H9 (cell line): ENCODE measurements around the gene HSD17B3. TPM values are rescaled to one million over a fixed set of nuclear protein-coding genes. Genes with fewer than 3 reads are reported as not detected.

ENCODE experiments used
- DNase-seq: peaks from one replicate; pipeline ENCODE4 v3.0.0-alpha.2; 2017
- H2AFZ ChIP-seq: one replicate; pipeline ENCODE4 v1.6.1; 2013; ENCODE audit warnings: mild to moderate bottlenecking, low read length, control low read depth, moderate library complexity
- H2AK5ac ChIP-seq: 2 replicates; pipeline ENCODE4 v1.6.1; 2013; ENCODE audit warnings: low read length, control low read depth, mixed read lengths; ENCODE audit not compliant: insufficient read length
- H2BK120ac ChIP-seq: one replicate; pipeline ENCODE4 v1.6.1; 2013; ENCODE audit warnings: low read depth, mild to moderate bottlenecking, low read length, control low read depth, inconsistent platforms; ENCODE audit not compliant: poor library complexity, severe bottlenecking
- H2BK12ac ChIP-seq: 2 replicates; pipeline ENCODE4 v1.6.1; 2013; ENCODE audit warnings: low read length, control low read depth, mixed read lengths, low read depth; ENCODE audit not compliant: insufficient read length
- H2BK15ac ChIP-seq: 2 replicates; pipeline ENCODE4 v1.6.1; 2013; ENCODE audit warnings: low read depth, low read length, control low read depth
- H2BK20ac ChIP-seq: one replicate; pipeline ENCODE4 v1.6.1; 2013; ENCODE audit warnings: low read depth, mild to moderate bottlenecking, low read length, control low read depth, inconsistent platforms; ENCODE audit not compliant: poor library complexity, severe bottlenecking
- H2BK5ac ChIP-seq: 2 replicates; pipeline ENCODE4 v1.6.1; 2013; ENCODE audit warnings: low read length, control low read depth, mixed read lengths; ENCODE audit not compliant: insufficient read length
- H3K14ac ChIP-seq: 2 replicates; pipeline ENCODE4 v1.6.1; 2013; ENCODE audit warnings: low read length, control low read depth; ENCODE audit not compliant: insufficient read depth
- H3K18ac ChIP-seq: 2 replicates; pipeline ENCODE4 v1.6.1; 2013; ENCODE audit warnings: low read depth, mild to moderate bottlenecking, mixed read lengths, low read length, control low read depth; ENCODE audit not compliant: insufficient read length
- H3K23ac ChIP-seq: 2 replicates; pipeline ENCODE4 v1.6.1; 2013; ENCODE audit warnings: low read length, control low read depth, mixed read lengths, low read depth; ENCODE audit not compliant: insufficient read length
- H3K23me2 ChIP-seq: 2 replicates; pipeline ENCODE4 v1.6.1; 2013; ENCODE audit warnings: low read depth, mild to moderate bottlenecking, mixed read lengths, low read length, control low read depth; ENCODE audit not compliant: insufficient read length, poor library complexity, severe bottlenecking
- H3K27ac ChIP-seq: 2 replicates; pipeline ENCODE4 v1.5.1; 2013; ENCODE audit warnings: low read length, control low read depth, mixed read lengths, low read depth; ENCODE audit not compliant: insufficient read length
- H3K27me3 ChIP-seq: 2 replicates; pipeline ENCODE4 v1.6.1; 2013; ENCODE audit warnings: low read length, control low read depth, inconsistent platforms; ENCODE audit not compliant: insufficient read depth
- H3K4ac ChIP-seq: 2 replicates; pipeline ENCODE4 v1.6.1; 2013; ENCODE audit warnings: low read depth, mild to moderate bottlenecking, control low read depth, inconsistent platforms, low read length, moderate library complexity
- H3K4me1 ChIP-seq: 2 replicates; pipeline ENCODE4 v1.6.1; 2013; ENCODE audit warnings: low read length, control low read depth, inconsistent platforms; ENCODE audit not compliant: insufficient read depth
- H3K4me2 ChIP-seq: 2 replicates; pipeline ENCODE4 v1.6.1; 2013; ENCODE audit warnings: low read length, control low read depth, mixed read lengths; ENCODE audit not compliant: insufficient read length, insufficient read depth
- H3K56ac ChIP-seq: 2 replicates; pipeline ENCODE4 v1.6.1; 2013; ENCODE audit warnings: low read depth, mild to moderate bottlenecking, mixed read lengths, low read length, control low read depth; ENCODE audit not compliant: insufficient read length
- H3K79me1 ChIP-seq: 2 replicates; pipeline ENCODE4 v1.6.1; 2013; ENCODE audit warnings: low read depth, mild to moderate bottlenecking, moderate library complexity, low read length, control low read depth, inconsistent platforms; ENCODE audit not compliant: insufficient read depth, poor library complexity, severe bottlenecking
- H3K79me2 ChIP-seq: 2 replicates; pipeline ENCODE4 v1.6.1; 2013; ENCODE audit warnings: low read length, control low read depth, inconsistent platforms; ENCODE audit not compliant: insufficient read depth
- H3K9ac ChIP-seq: 2 replicates; pipeline ENCODE4 v1.6.1; 2013; ENCODE audit warnings: low read length, control low read depth, mixed read lengths; ENCODE audit not compliant: insufficient read length; ENCODE audit errors: extremely low read depth
- H3K9me3 ChIP-seq: one replicate; pipeline ENCODE4 v1.6.1; 2013; ENCODE audit warnings: low read depth, low read length, inconsistent platforms; ENCODE audit not compliant: control insufficient read depth
- H3T11ph ChIP-seq: one replicate; pipeline ENCODE4 v1.6.1; 2013; ENCODE audit warnings: mild to moderate bottlenecking, low read length, control low read depth, inconsistent platforms
- H4K20me1 ChIP-seq: one replicate; pipeline ENCODE4 v1.6.1; 2013; ENCODE audit not compliant: control insufficient read depth, insufficient read length, insufficient read depth
- H4K5ac ChIP-seq: 2 replicates; pipeline ENCODE4 v1.6.1; 2013; ENCODE audit warnings: low read depth, mild to moderate bottlenecking, mixed read lengths, low read length, control low read depth; ENCODE audit not compliant: insufficient read length
- H4K8ac ChIP-seq: replicated peaks from 2 replicates; pipeline ENCODE4 v1.6.1; 2013; ENCODE audit warnings: low read length, control low read depth, mixed read lengths, low read depth; ENCODE audit not compliant: insufficient read length
- H4K91ac ChIP-seq: 2 replicates; pipeline ENCODE4 v1.6.1; 2013; ENCODE audit warnings: low read depth, mild to moderate bottlenecking, moderate library complexity, mixed read lengths, low read length, control low read depth; ENCODE audit not compliant: insufficient read length
- H3K27ac Mint-ChIP-seq, 3 experiments: 2 replicates in 2 of 3; 3 replicates in 1 of 3; pipeline ENCODE4 v1.8.0; 2020 to 2021; ENCODE audit warnings: mixed read lengths in 3 of 3, mild to moderate bottlenecking in 1 of 3, moderate library complexity in 1 of 3
- H3K27me3 Mint-ChIP-seq: 2 replicates; pipeline ENCODE4 v1.8.0; 2021; ENCODE audit warnings: low read depth, mild to moderate bottlenecking, moderate library complexity, mixed read lengths
- H3K36me3 Mint-ChIP-seq, 3 experiments: 2 replicates in 2 of 3; 3 replicates in 1 of 3; pipeline ENCODE4 v1.8.0; 2020 to 2021; ENCODE audit warnings: low read depth in 3 of 3, mixed read lengths in 3 of 3; ENCODE audit not compliant: insufficient read depth in 1 of 3
- H3K4me1 Mint-ChIP-seq, 2 experiments: 2 replicates each; pipeline ENCODE4 v1.8.0; 2020; ENCODE audit warnings: mixed read lengths in 2 of 2
- H3K4me3 Mint-ChIP-seq, 2 experiments: 2 replicates in 1 of 2; 3 replicates in 1 of 2; pipeline ENCODE4 v1.8.0; 2020 to 2021; ENCODE audit warnings: mild to moderate bottlenecking in 2 of 2, mixed read lengths in 2 of 2, moderate library complexity in 1 of 2
- H3K9me3 Mint-ChIP-seq, 2 experiments: 2 replicates in 1 of 2; 3 replicates in 1 of 2; pipeline ENCODE4 v1.8.0; 2020; ENCODE audit warnings: mild to moderate bottlenecking in 2 of 2, mixed read lengths in 2 of 2, moderate library complexity in 1 of 2
- WGBS: extraction: QIAGEN DNeasy Blood & Tissue Kit; methylation state at CpG from one replicate; pipeline ENCODE4 v1.1.7; 2013; ENCODE audit warnings: missing lambda C conversion rate, low lambda C conversion rate, mixed read lengths; ENCODE audit not compliant: insufficient read length; ENCODE audit errors: extremely low coverage; 5-methylcytosine and 5-hydroxymethylcytosine counted together
- total RNA-seq: library from RNA; stranded (reverse); gene quantifications from 2 replicates; pipeline ENCODE4 v1.2.1, GENCODE V29; 2021
- TF ChIP-seq, protein P1 (sequence below): fragments of 200-600 bp; sonication (generic); conservative IDR thresholded peaks from 3 replicates; pipeline ENCODE4 v1.8.0; 2021; ENCODE audit warnings: antibody characterized with exemption, mild to moderate bottlenecking

Gene HSD17B3
- total RNA-seq, 1 experiment from 2014 or later, result not detected

DNA sequence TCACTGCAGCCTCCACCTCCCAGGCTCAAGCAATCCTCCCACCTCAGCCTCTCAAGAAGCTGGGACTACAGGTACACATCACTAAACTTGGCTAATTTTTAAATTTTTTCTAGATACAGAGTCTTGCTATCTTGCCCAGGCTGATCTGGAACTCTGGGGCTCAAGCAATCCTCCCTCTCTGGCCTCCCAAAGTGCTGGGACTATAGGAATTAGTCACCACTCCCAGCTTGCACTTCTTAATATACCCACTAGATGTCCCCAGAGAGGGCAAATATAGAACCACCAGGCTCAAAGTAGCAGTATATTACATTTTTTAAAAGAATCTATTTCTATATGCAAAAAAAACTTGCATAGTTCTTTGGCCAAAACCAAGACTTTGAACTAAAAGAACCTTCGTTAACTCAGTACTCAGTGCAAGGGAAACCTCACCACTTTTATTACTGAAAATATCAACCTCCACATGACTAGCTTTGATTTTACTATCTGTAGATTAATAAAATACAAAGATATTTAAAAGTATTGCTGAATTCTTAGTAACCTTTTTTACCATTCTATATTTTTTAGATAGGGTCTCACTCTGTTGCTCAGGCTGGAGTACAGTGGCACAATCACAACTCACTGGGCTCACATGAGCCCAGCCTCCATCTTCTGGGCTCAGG lies 25.8 kb upstream of the HSD17B3 start:
- H4K5ac ChIP-seq, result no peak overlapping the region
- H3K27ac Mint-ChIP-seq, result no peak overlapping the region
- peaks cover 3% of the 10 kb centered on the region; the same call in 1 of the 2 replicates for H3K4me1 ChIP-seq
- no peaks in the 10 kb centered on the region for H3K79me2 ChIP-seq
- H4K8ac ChIP-seq, result no peak overlapping the region
- no peak overlapping the region for H2BK120ac ChIP-seq
- WGBS, result no CpG with 5 or more reads among the region's 1 CpG
- H2BK20ac ChIP-seq, result no peak overlapping the region
- no peak overlapping the region for H2AFZ ChIP-seq
- H3K56ac ChIP-seq, result no peak overlapping the region
- no peak overlapping the region for H2AK5ac ChIP-seq
- H3K4me3 Mint-ChIP-seq, result no peak overlapping the region
- H3K23ac ChIP-seq, result no peak overlapping the region
- H3K27ac ChIP-seq, result no peak overlapping the region
- H2BK15ac ChIP-seq, result no peak overlapping the region
- peaks cover 7 to 11% of the 10 kb centered on the region in 2 experiments for H3K4me1 Mint-ChIP-seq
- H3K27me3 Mint-ChIP-seq, result no peaks in the 10 kb centered on the region
- no peak overlapping the region for H2BK5ac ChIP-seq
- no peak overlapping the region for H3T11ph ChIP-seq
- no peaks in the 10 kb centered on the region for H3K27me3 ChIP-seq
- no peak overlapping the region for H4K91ac ChIP-seq
- TF ChIP-seq, protein P1, sequence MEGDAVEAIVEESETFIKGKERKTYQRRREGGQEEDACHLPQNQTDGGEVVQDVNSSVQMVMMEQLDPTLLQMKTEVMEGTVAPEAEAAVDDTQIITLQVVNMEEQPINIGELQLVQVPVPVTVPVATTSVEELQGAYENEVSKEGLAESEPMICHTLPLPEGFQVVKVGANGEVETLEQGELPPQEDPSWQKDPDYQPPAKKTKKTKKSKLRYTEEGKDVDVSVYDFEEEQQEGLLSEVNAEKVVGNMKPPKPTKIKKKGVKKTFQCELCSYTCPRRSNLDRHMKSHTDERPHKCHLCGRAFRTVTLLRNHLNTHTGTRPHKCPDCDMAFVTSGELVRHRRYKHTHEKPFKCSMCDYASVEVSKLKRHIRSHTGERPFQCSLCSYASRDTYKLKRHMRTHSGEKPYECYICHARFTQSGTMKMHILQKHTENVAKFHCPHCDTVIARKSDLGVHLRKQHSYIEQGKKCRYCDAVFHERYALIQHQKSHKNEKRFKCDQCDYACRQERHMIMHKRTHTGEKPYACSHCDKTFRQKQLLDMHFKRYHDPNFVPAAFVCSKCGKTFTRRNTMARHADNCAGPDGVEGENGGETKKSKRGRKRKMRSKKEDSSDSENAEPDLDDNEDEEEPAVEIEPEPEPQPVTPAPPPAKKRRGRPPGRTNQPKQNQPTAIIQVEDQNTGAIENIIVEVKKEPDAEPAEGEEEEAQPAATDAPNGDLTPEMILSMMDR, result peak; percentile 78
- no peaks in the 10 kb centered on the region for H3K79me1 ChIP-seq
- H3K18ac ChIP-seq, result no peak overlapping the region
- no peak overlapping the region for H3K4ac ChIP-seq
- H3K9me3 ChIP-seq, result no peaks in the 10 kb centered on the region
- H4K20me1 ChIP-seq, result no peaks in the 10 kb centered on the region
- H3K9ac ChIP-seq, result no peak overlapping the region
- no peak overlapping the region for H2BK12ac ChIP-seq
- H3K4me2 ChIP-seq, result no peak overlapping the region
- H3K23me2 ChIP-seq, result no peaks in the 10 kb centered on the region
- DNase-seq, result no peak
- H3K9me3 Mint-ChIP-seq, result no peaks in the 10 kb centered on the region
- H3K14ac ChIP-seq, result no peak overlapping the region
- no peaks in the 10 kb centered on the region for H3K36me3 Mint-ChIP-seq
